Psoas muscle (tissue), 8 donors: ENCODE measurements around the gene P4HA1. TPM values are rescaled to one million over a fixed set of nuclear protein-coding genes. Genes with fewer than 3 reads are reported as not detected.

Source experiments
- ATAC-seq, 4 donors: fragments of 200-7000 bp; cut with Tn5 transposase; one replicate each; pipeline ENCODE4 v1.9.1; 2020; ENCODE audit warnings: moderate library complexity in 3 of 4, mild to moderate bottlenecking in 2 of 4
- DNase-seq, 2 donors: peaks; one replicate each; pipeline ENCODE4 v3.0.0-alpha.2; 2020
- H3K27ac ChIP-seq: fragments of 200-600 bp; one replicate; pipeline ENCODE4 v1.8.0; 2022
- H3K27me3 ChIP-seq, 3 donors: fragments of 200-600 bp in 1 of 3; one replicate each; pipeline versions ENCODE4 v1.6.1 to v1.8.0; 2013 to 2022; ENCODE audit warnings: low read length in 2 of 3, mild to moderate bottlenecking in 2 of 3, moderate library complexity in 1 of 3; ENCODE audit not compliant: insufficient read depth in 3 of 3
- H3K36me3 ChIP-seq, 2 donors: fragments of 200-600 bp in 1 of 2; one replicate each; pipeline versions ENCODE4 v1.6.1 to v1.8.0; 2013 to 2022; ENCODE audit warnings: low read depth in 1 of 2, mild to moderate bottlenecking in 1 of 2, moderate library complexity in 1 of 2; ENCODE audit not compliant: insufficient read depth in 1 of 2
- H3K4me1 ChIP-seq: fragments of 200-600 bp; one replicate; pipeline ENCODE4 v1.8.0; 2022
- H3K4me3 ChIP-seq: fragments of 200-600 bp; one replicate; pipeline ENCODE4 v1.8.0; 2022; ENCODE audit warnings: mild to moderate bottlenecking
- H3K9me3 ChIP-seq: fragments of 200-600 bp; one replicate; pipeline ENCODE4 v1.8.0; 2022
- CTCF ChIP-seq: fragments of 200-600 bp; IDR thresholded peaks from one replicate; pipeline ENCODE4 v1.8.0; 2022; ENCODE audit warnings: antibody characterized with exemption
- WGBS, 3 donors: extraction: QIAGEN DNeasy Blood & Tissue Kit; methylation state at CpG; one replicate each; pipeline versions ENCODE4 v1.1.6 to v1.1.7; 2013; 5-methylcytosine and 5-hydroxymethylcytosine counted together
- intact Hi-C, 2 donors: fragments of 100-400 bp; cut with DNase I; formaldehyde crosslinking; loops; one replicate each; pipeline versions ENCODE4 v1.11.0 to v1.14.2; 2022
- polyA plus RNA-seq, 3 donors: library from polyadenylated mRNA; stranded (reverse); fragments of 200-250 nt; gene quantifications; one replicate each; pipeline ENCODE4 v1.2.3, GENCODE V29; 2013
- total RNA-seq, 4 donors: library from RNA; stranded (reverse); fragmentation: NEBNext Ultra II Directional in 2 of 4; extraction: Animal tissue kit (Norgen Biotek cat#: 25700) in 2 of 4; gene quantifications; one replicate each; pipeline versions ENCODE4 v1.2.1 to v1.2.4, GENCODE V29; 2021 to 2023
- donor health status: healthy with polysubstance abuse.
- donor health status: DM: no; HTN: no; CAD: no; lungs with moderate emphysema.
- donor health status: Bipolar disorder and iron deficiency.
- donor health status: healthy.
- donor health status: DM: yes; HTN: yes; CAD: no.
- donor health status: DM: no; HTN: no; CAD: no.
- donor health status: DM: no; HTN: no; CAD: no.
- donor health status: DM: yes; HTN: yes; CAD: no.

The P4HA1 gene
- total and polyA plus RNA-seq, 7 donors, result 6.2 to 262 (median 73.2) TPM

- H3K36me3 ChIP-seq, result peaks cover 0 to 1% of the 10 kb centered on the region in 2 donors
- TF ChIP-seq CTCF, result no peak
- H3K9me3 ChIP-seq, result peaks cover 18% of the 10 kb centered on the region
- no peaks in the 10 kb centered on the region for H3K27me3 ChIP-seq
- H3K4me3 ChIP-seq, result no peak overlapping the region
- no peak for DNase-seq
- 88 to 92% (median 89%) methylated on average over 2 of the region's 2 CpGs for WGBS, 3 donors
- no peaks in the 10 kb centered on the region for H3K4me1 ChIP-seq
- H3K27ac ChIP-seq, result no peak overlapping the region
- peak; percentile 13 to 44 (median 30) for ATAC-seq
- intact Hi-C loops, result no loop called here
Observed at GRCh38 chr10:72981882-72982529, 114.7 kb downstream of the P4HA1 start.

DNA sequence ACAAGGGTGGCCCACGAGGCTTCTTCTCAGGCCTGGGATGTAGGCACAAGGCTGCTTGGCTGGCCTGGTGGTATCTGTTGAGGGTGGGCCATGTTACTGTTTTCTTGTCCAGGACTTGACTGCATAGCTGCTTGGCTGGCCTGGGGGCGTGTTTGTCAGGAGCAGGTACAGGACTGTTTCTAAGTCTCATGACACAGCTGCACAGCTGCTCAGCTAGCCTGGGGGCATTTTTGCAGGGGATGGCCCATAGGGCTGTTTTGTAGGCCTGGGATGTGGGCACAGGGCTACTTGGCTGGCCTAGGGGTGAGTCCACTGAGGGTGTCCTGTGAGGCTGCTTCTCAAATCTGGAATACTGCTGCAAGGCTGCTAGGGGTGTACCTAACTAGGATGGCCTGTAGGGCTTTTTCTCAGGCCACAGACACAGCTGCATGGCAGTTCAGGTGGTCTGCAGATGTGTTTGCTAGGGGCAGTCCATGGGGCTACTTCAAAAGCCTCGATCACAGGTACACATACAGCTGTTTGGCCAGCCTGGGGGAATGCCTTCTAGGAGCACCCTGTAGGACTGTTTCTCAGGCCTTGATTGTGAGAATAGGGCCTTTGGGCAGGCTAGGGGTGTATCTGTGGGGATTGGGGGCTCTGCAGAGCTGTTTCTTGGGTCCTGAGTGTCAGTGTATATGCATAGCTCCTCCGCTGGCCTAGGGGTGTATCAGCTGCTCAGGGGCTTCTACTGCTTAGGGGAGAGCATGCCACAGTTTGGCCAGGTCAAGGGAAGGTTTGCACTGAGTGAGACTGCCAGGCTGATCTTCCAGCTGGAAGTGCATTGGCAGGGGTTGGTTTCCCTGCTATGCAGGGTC lies 115.4 kb downstream of the P4HA1 start:
- Histone ChIP-seq H3K4me1 (no peaks in the 10 kb centered on the region), H3K9me3 (peaks cover 21% of the 10 kb centered on the region), H3K4me3 (no peak overlapping the region), H3K36me3 (no peaks in the 10 kb centered on the region), H3K27me3 (no peaks in the 10 kb centered on the region), H3K27ac (no peak overlapping the region)
- ATAC-seq (peak in 3 of 4 donors; percentile 28 to 42 (median 41)), DNase-seq (no peak)
- 80 to 97% (median 90%) methylated on average over 4 of the region's 4 CpGs for WGBS, 3 donors
- no peak for TF ChIP-seq CTCF
- intact Hi-C loops, result no loop called here

- H3K4me1 ChIP-seq, result no peaks in the 10 kb centered on the region
- no peaks in the 10 kb centered on the region for H3K27me3 ChIP-seq
- peaks cover 28% of the 10 kb centered on the region for H3K9me3 ChIP-seq
- H3K27ac ChIP-seq, result no peak overlapping the region
- no peaks in the 10 kb centered on the region for H3K36me3 ChIP-seq
- TF ChIP-seq CTCF, result no peak
- H3K4me3 ChIP-seq, result no peak overlapping the region
- WGBS, 3 donors, result 93% methylated on average over 2 of the region's 2 CpGs
- peak in 3 of 4 donors; percentile 8 to 23 (median 18) for ATAC-seq
- DNase-seq, result no peak
- intact Hi-C loops, result no loop called here
Observed at GRCh38 chr10:72980348-72980747, 116.3 kb downstream of the P4HA1 start.

GRCh38 chr10:72979709-72980108 lies 117.0 kb downstream of the P4HA1 start:
- no peak for TF ChIP-seq CTCF
- no peak overlapping the region for H3K27ac ChIP-seq
- ATAC-seq, result no peak
- H3K36me3 ChIP-seq, result no peaks in the 10 kb centered on the region
- H3K4me1 ChIP-seq, result no peaks in the 10 kb centered on the region
- intact Hi-C loops, result no loop called here
- H3K9me3 ChIP-seq, result peaks cover 33% of the 10 kb centered on the region
- no peaks in the 10 kb centered on the region for H3K27me3 ChIP-seq
- no peak for DNase-seq
- no peak overlapping the region for H3K4me3 ChIP-seq
